HepG2 (cell line): ENCODE data around the gene LMF2. TPM values are rescaled to one million over a fixed set of nuclear protein-coding genes. Genes with fewer than 3 reads are reported as not detected.
A peak's percentile ranks its signal among the peaks of the same experiment; 100 is the strongest.

Experiments used
- AGO2 ChIP-seq: fragments of 200-400 bp; formaldehyde crosslinking; optimal IDR thresholded peaks from 2 replicates; pipeline ENCODE3; 2017; ENCODE audit warnings: mild to moderate bottlenecking, low read depth, low read length, moderate library complexity
- BCL6 ChIP-seq: IDR thresholded peaks from 2 replicates; pipeline ENCODE4 v1.6.1; 2016; ENCODE audit warnings: missing genetic modification reagents, missing compliant biosample characterization
- GPBP1L1 ChIP-seq: sonication (generic); formaldehyde crosslinking; IDR thresholded peaks from 2 replicates; pipeline ENCODE4 v1.5.0; 2020; ENCODE audit warnings: mild to moderate bottlenecking, missing genetic modification reagents
- HCFC1 ChIP-seq: fragments of 150-350 bp; IDR thresholded peaks from 2 replicates; pipeline ENCODE4 v1.6.1; 2014; ENCODE audit warnings: low read depth, low read length
- HDAC1 ChIP-seq: sonication (generic); formaldehyde crosslinking; IDR thresholded peaks from 2 replicates; pipeline ENCODE4 v1.5.1; 2020; ENCODE audit warnings: mild to moderate bottlenecking, missing genetic modification reagents
- KDM2A ChIP-seq: sonication (generic); formaldehyde crosslinking; IDR thresholded peaks from 2 replicates; pipeline ENCODE4 v1.4.0; 2020; ENCODE audit warnings: low read depth, missing genetic modification reagents, borderline replicate concordance
- MEIS1 ChIP-seq: sonication (generic); formaldehyde crosslinking; IDR thresholded peaks from 2 replicates; pipeline ENCODE4 v1.9.0; 2021; ENCODE audit warnings: mild to moderate bottlenecking, missing genetic modification reagents, moderate library complexity, borderline replicate concordance
- NFIC ChIP-seq: IDR thresholded peaks from 2 replicates; pipeline ENCODE4 v1.6.1; 2012; ENCODE audit warnings: mild to moderate bottlenecking, low read length, inconsistent platforms
- NONO ChIP-seq, 2 experiments: fragments of 450-650 bp in 1 of 2; sonication (generic) in 1 of 2; formaldehyde crosslinking in 1 of 2; IDR thresholded peaks in 1 of 2; conservative IDR thresholded peaks in 1 of 2; 2 replicates each; pipeline versions ENCODE4 v1.6.1 to v1.8.0; 2017 to 2022; ENCODE audit warnings: mild to moderate bottlenecking in 1 of 2, missing genetic modification reagents in 1 of 2, moderate library complexity in 1 of 2
- NR2F2 ChIP-seq: IDR thresholded peaks from 2 replicates; pipeline ENCODE4 v1.6.1; 2012; ENCODE audit warnings: low read depth, inconsistent platforms, borderline replicate concordance
- PAWR ChIP-seq: sonication (generic); formaldehyde crosslinking; IDR thresholded peaks from 2 replicates; pipeline ENCODE4 v1.4.0; 2020; ENCODE audit warnings: missing genetic modification reagents, mild to moderate bottlenecking, borderline replicate concordance
- PCBP1 ChIP-seq: fragments of 200-400 bp; formaldehyde crosslinking; IDR thresholded peaks from 2 replicates; pipeline ENCODE4 v1.6.1; 2017; ENCODE audit warnings: mild to moderate bottlenecking, low read depth, low read length, borderline replicate concordance
- POLR2G ChIP-seq: fragments of 200-400 bp; formaldehyde crosslinking; IDR thresholded peaks from 2 replicates; pipeline ENCODE4 v1.6.1; 2018; ENCODE audit warnings: mild to moderate bottlenecking, low read depth, low read length, moderate library complexity
- PRMT3 ChIP-seq: sonication (generic); formaldehyde crosslinking; IDR thresholded peaks from 2 replicates; pipeline ENCODE4 v1.8.1; 2022; ENCODE audit warnings: low read depth, mild to moderate bottlenecking, moderate library complexity, missing genetic modification reagents, borderline replicate concordance
- RBFOX2 ChIP-seq: fragments of 200-400 bp; formaldehyde crosslinking; IDR thresholded peaks from 2 replicates; pipeline ENCODE4 v1.6.1; 2017; ENCODE audit warnings: low read depth, mild to moderate bottlenecking, low read length
- RBM22 ChIP-seq: fragments of 200-400 bp; formaldehyde crosslinking; optimal IDR thresholded peaks from 2 replicates; pipeline ENCODE3; 2017; ENCODE audit warnings: mild to moderate bottlenecking, low read length, moderate library complexity
- SAFB2 ChIP-seq: sonication (generic); formaldehyde crosslinking; IDR thresholded peaks from 2 replicates; pipeline ENCODE4 v1.5.1; 2020; ENCODE audit warnings: missing genetic modification reagents, low read depth, mild to moderate bottlenecking, borderline replicate concordance
- SALL1 ChIP-seq: sonication (generic); formaldehyde crosslinking; IDR thresholded peaks from 2 replicates; pipeline ENCODE4 v1.8.0; 2022; ENCODE audit warnings: mild to moderate bottlenecking, missing genetic modification reagents
- TAF15 ChIP-seq: fragments of 200-400 bp; formaldehyde crosslinking; IDR thresholded peaks from one replicate; pipeline ENCODE4 v1.6.1; 2018; ENCODE audit warnings: mild to moderate bottlenecking, low read depth, low read length; ENCODE audit not compliant: poor library complexity, severe bottlenecking
- TCF12 ChIP-seq, 2 experiments: fragments of 450-650 bp in 1 of 2; sonication (generic) in 1 of 2; formaldehyde crosslinking in 1 of 2; IDR thresholded peaks; 2 replicates each; pipeline versions ENCODE4 v1.6.1 to v1.8.0; 2017 to 2022; ENCODE audit warnings: antibody characterized with exemption in 1 of 2, mild to moderate bottlenecking in 1 of 2, missing genetic modification reagents in 1 of 2, moderate library complexity in 1 of 2
- TMF1 ChIP-seq: sonication (generic); formaldehyde crosslinking; IDR thresholded peaks from 2 replicates; pipeline ENCODE4 v1.8.1; 2022; ENCODE audit warnings: low read depth, missing genetic modification reagents
- ZBTB7A ChIP-seq: sonication (generic); formaldehyde crosslinking; IDR thresholded peaks from 2 replicates; pipeline ENCODE4 v1.8.0; 2022; ENCODE audit warnings: mild to moderate bottlenecking, missing genetic modification reagents
- ZFP90 ChIP-seq: sonication (generic); formaldehyde crosslinking; IDR thresholded peaks from 2 replicates; pipeline ENCODE4 v1.8.0; 2022; ENCODE audit warnings: missing genetic modification reagents, mild to moderate bottlenecking, inconsistent platforms, borderline replicate concordance
- ZNF501 ChIP-seq: sonication (generic); formaldehyde crosslinking; IDR thresholded peaks from 2 replicates; pipeline ENCODE4 v1.5.1; 2020; ENCODE audit warnings: mild to moderate bottlenecking, moderate library complexity, missing genetic modification reagents
- ZNF670 ChIP-seq: sonication (generic); formaldehyde crosslinking; IDR thresholded peaks from 2 replicates; pipeline ENCODE4 v1.8.0; 2022; ENCODE audit warnings: mild to moderate bottlenecking, missing genetic modification reagents, borderline replicate concordance
- ZNF780A ChIP-seq: sonication (generic); formaldehyde crosslinking; IDR thresholded peaks from 2 replicates; pipeline ENCODE4 v1.8.0; 2022; ENCODE audit warnings: mild to moderate bottlenecking, missing genetic modification reagents, moderate library complexity
- ZNF790 ChIP-seq: sonication (generic); formaldehyde crosslinking; IDR thresholded peaks from 2 replicates; pipeline ENCODE4 v1.8.0; 2022; ENCODE audit warnings: missing genetic modification reagents, mild to moderate bottlenecking, borderline replicate concordance
- polyA plus RNA-seq, 8 experiments: library from polyadenylated mRNA; depleted of rRNA in 3 of 8; stranded (reverse) in 7 of 8; unstranded in 1 of 8; fragments of >200 nt; fragmentation: Illumina TruSeq in 4 of 8; extraction: Trizol in 4 of 8; gene quantifications; 2 replicates each; pipeline versions ENCODE4 v1.2.1 to v1.2.3, GENCODE V29; 2011 to 2016; ENCODE audit warnings: low read depth in 4 of 8, missing spikeins in 1 of 8, mixed read lengths in 1 of 8; ENCODE audit not compliant: insufficient read depth in 1 of 8
- total RNA-seq, 5 experiments: library from RNA; depleted of rRNA; stranded (reverse); fragments of >200 nt; fragmentation: Illumina TruSeq; extraction: Trizol; gene quantifications; 2 replicates each; pipeline ENCODE4 v1.2.3, GENCODE V29; 2016; ENCODE audit warnings: low read depth in 1 of 5

Gene LMF2
- total and polyA plus RNA-seq, 2 of the 13 experiments (the other 11 are each of a cell fraction or from before 2014, with no cell fraction given), result 23.3 to 30.6 TPM

GRCh38 chr22:50530877-50531545 lies 23.5 kb upstream of the LMF2 start (continued):
- TF ChIP-seq TAF15, result peak; percentile 94
- TF ChIP-seq MEIS1 (CRISPR knock-in tag), result peak; percentile 73; the same call in 1 of the 2 replicates
- TF ChIP-seq ZNF780A (CRISPR knock-in tag), result 0 out of 2 replicates have a peak, but pooled peaks have one; percentile 65
- no peak for TF ChIP-seq NFIC
- peak; percentile 62; the same call in 1 of the 2 replicates for TF ChIP-seq ZFP90 (CRISPR knock-in tag)
- TF ChIP-seq SAFB2 (CRISPR knock-in tag), result 0 out of 2 replicates have a peak, but pooled peaks have one; percentile 29
- no peak for TF ChIP-seq GPBP1L1
- no peak for TF ChIP-seq PAWR (CRISPR knock-in tag)
- TF ChIP-seq SALL1, result peak; percentile 26; the same call in 1 of the 2 replicates
- peak; percentile 51 for TF ChIP-seq BCL6 (CRISPR knock-in tag)
- TF ChIP-seq HCFC1, result no peak
- no peak for TF ChIP-seq TCF12 (IDR thresholded peaks at IDR 0.05)
- TF ChIP-seq TCF12 (CRISPR knock-in tag; IDR thresholded peaks at IDR 0.05), result no peak
- TF ChIP-seq NR2F2, result 0 out of 2 replicates have a peak, but pooled peaks have one; percentile 17
- no peak for TF ChIP-seq PRMT3 (CRISPR knock-in tag)
- TF ChIP-seq ZNF670, result 0 out of 2 replicates have a peak, but pooled peaks have one; percentile 32
- TF ChIP-seq TMF1, result peak; percentile 47; the same call in 1 of the 2 replicates
- TF ChIP-seq HDAC1 (CRISPR knock-in tag), result peak; percentile 65
- peak; percentile 23 for TF ChIP-seq RBM22
- peak; percentile 19; the same call in 1 of the 2 replicates for TF ChIP-seq ZBTB7A (CRISPR knock-in tag)
- TF ChIP-seq ZNF790 (CRISPR knock-in tag), result peak; percentile 83; the same call in 1 of the 2 replicates
- peak; percentile 13 for TF ChIP-seq AGO2
- TF ChIP-seq ZNF501 (CRISPR knock-in tag), result peak; percentile 8; the same call in 1 of the 2 replicates
- TF ChIP-seq RBFOX2, result peak; percentile 22; the same call in 1 of the 2 replicates
- TF ChIP-seq NONO (IDR thresholded peaks at IDR 0.05), result no peak
- TF ChIP-seq NONO (CRISPR knock-in tag; conservative IDR thresholded peaks at IDR 0.05), result peak; percentile 74
- TF ChIP-seq KDM2A (CRISPR knock-in tag), result peak; percentile 15; the same call in 1 of the 2 replicates
- peak; percentile 8; the same call in 1 of the 2 replicates for TF ChIP-seq POLR2G
- peak; percentile 25; the same call in 1 of the 2 replicates for TF ChIP-seq PCBP1
